Stromal cell of bone marrow (primary cell): ENCODE measurements around the gene CCDC141.

Source experiments
- DNase-seq: peaks from one replicate; pipeline ENCODE4 v3.0.0-alpha.2; 2012; ENCODE audit warnings: low read depth

The CCDC141 gene

GRCh38 chr2:178910005-178910404 is 139.9 kb downstream of the CCDC141 start:
- DNase-seq, result no peak

- DNase-seq, result no peak
Measured at GRCh38 chr2:178909507-178909906, 140.4 kb downstream of the CCDC141 start.

- DNase-seq, result no peak
Measured at GRCh38 chr2:178908810-178909209, 141.1 kb downstream of the CCDC141 start.

GRCh38 chr2:178905261-178905660 is 144.7 kb downstream of the CCDC141 start:
- DNase-seq, result no peak

GRCh38 chr2:178899656-178900055 is 150.3 kb downstream of the CCDC141 start:
- no peak for DNase-seq

GRCh38 chr2:178895872-178896271 is 154.1 kb downstream of the CCDC141 start:
- DNase-seq, result no peak

GRCh38 chr2:178895171-178895570 is 154.8 kb downstream of the CCDC141 start:
- no peak for DNase-seq

GRCh38 chr2:178892751-178893625 is 156.9 kb downstream of the CCDC141 start:
- DNase-seq, result no peak

GRCh38 chr2:178891959-178892485 is 157.9 kb downstream of the CCDC141 start:
- DNase-seq, result no peak

GRCh38 chr2:178891265-178891958 is 158.5 kb downstream of the CCDC141 start:
- peak; percentile 64 for DNase-seq

GRCh38 chr2:178886006-178886405 is 163.9 kb downstream of the CCDC141 start:
- DNase-seq, result no peak

- no peak for DNase-seq
Measured at GRCh38 chr2:178884440-178884839, 165.5 kb downstream of the CCDC141 start.

- peak; percentile 89 for DNase-seq
Measured at GRCh38 chr2:178882666-178883440, 167.1 kb downstream of the CCDC141 start.

GRCh38 chr2:178881075-178881474 is 168.9 kb downstream of the CCDC141 start:
- no peak for DNase-seq

GRCh38 chr2:178880257-178880656 is 169.7 kb downstream of the CCDC141 start:
- no peak for DNase-seq

GRCh38 chr2:178877874-178878273 is 172.1 kb downstream of the CCDC141 start:
- no peak for DNase-seq

- DNase-seq, result no peak
Measured at GRCh38 chr2:178874529-178875240, 175.3 kb downstream of the CCDC141 start.

- no peak for DNase-seq
Measured at GRCh38 chr2:178873912-178874311, 176.0 kb downstream of the CCDC141 start.

GRCh38 chr2:178871536-178871935 is 178.4 kb downstream of the CCDC141 start:
- DNase-seq, result no peak

- no peak for DNase-seq
Measured at GRCh38 chr2:178870703-178871102, 179.2 kb downstream of the CCDC141 start.

- DNase-seq, result no peak
Measured at GRCh38 chr2:178865999-178866398, 183.9 kb downstream of the CCDC141 start.
